ELR (cell line): ENCODE results near the gene GRIK2.

ENCODE experiments used
- DNase-seq: peaks from one replicate; pipeline ENCODE4 v3.0.0-alpha.2; 2015; ENCODE audit warnings: low read depth

The GRIK2 gene

GRCh38 chr6:101879782-101880181, 486.3 kb downstream of the GRIK2 start:
- no peak for DNase-seq

DNA sequence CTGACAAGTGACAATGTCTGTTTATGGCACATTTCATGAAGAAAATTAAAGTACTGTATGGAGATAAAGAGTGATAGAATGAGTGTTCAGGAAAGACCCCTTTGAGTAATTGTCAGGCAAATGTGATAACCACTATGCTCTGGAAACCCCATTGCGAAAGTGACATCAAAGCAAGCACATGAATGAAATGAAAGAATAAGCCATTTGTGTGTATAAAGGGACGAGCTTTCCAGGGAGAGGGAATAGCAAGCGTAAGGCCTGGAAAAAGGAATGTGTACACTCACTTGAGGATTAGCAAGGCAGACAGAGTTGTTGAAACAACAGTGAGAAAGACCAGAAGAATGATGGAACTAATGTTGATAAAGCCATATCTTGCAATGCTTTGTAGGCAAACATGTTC, 490.0 kb downstream of the GRIK2 start:
- DNase-seq, result no peak

DNA sequence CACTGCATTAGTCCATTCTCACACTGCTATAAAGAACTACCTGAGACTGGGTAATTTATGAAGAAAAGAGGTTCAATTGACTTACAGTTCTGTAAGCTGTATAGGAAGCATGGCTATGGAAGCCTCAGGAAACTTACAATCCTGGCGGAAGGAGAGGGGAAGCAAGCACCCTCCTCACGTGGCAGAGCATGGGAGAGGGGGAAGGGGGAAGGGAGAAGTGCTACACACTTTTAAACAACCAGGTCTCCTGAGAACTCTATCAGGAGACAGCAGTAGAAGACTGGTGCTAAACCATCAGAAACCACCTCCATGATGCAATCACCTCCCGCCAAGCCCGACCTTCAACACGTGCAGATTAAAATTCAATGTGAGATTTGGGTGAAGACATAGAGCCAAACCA, 494.0 kb downstream of the GRIK2 start:
- DNase-seq, result no peak

DNA sequence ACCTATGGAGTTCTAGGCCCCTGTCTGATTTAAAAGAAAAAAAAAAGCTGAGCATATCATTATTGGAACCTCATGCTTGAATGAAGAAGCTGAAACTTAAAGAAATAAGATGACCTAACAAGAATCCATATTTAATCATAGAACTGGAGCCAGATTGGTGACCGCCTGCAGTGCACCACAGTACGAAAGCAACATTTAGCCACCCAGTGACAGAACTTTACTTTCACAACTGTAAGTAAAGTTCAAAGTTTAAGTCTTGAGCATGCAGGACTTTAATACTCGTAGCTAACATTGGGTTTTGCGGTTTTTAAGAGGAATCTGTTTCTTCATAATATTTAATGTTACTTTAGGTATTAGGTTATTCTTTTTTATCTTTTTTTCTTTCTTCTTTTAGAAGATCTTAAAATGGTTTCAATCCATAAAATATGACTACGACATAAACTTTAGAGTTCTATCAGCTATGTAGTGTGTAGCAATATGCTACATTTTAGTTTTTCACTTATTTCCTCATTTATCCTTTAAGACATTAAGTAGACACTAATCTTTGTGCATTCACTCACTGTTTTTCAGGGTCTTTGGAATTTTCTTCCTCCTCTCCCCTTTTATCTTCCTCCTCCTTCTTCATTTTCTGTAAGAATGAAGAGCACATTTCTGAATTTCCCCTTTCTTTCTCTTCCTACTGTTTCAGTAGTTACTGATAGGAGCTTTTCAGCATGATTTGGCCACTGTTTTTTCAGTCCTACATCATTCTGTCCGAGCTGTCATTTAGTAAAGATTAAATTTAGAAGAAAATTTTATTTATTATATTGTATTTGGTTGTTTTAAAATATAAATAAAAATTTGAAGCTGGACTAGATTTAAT, 514.1 kb downstream of the GRIK2 start:
- no peak for DNase-seq

- DNase-seq, result no peak
Measured at GRCh38 chr6:101909366-101909765, 515.9 kb downstream of the GRIK2 start.

- DNase-seq, result no peak
Measured at GRCh38 chr6:101912311-101912710, 518.8 kb downstream of the GRIK2 start.

DNA sequence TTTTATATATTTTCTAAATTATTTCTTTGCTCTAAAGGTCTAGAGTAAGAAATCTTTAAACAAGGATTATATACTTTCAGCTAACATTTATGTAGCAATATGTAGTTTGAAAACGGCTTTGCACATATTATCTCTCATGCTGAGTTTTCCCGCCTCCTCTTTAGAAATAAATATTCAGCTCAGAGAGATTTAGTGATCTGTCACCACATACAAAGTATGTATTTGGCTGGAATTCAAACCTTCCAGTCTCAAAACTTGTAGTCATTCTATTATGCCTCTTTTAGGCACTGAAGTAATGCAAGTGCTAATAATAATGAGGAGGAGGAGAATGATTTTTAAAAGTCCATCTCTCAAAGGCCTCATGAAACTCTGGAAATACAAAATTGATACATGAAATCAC, 525.0 kb downstream of the GRIK2 start:
- DNase-seq, result no peak

- no peak for DNase-seq
Measured at GRCh38 chr6:101921829-101922450, 528.4 kb downstream of the GRIK2 start.

DNA sequence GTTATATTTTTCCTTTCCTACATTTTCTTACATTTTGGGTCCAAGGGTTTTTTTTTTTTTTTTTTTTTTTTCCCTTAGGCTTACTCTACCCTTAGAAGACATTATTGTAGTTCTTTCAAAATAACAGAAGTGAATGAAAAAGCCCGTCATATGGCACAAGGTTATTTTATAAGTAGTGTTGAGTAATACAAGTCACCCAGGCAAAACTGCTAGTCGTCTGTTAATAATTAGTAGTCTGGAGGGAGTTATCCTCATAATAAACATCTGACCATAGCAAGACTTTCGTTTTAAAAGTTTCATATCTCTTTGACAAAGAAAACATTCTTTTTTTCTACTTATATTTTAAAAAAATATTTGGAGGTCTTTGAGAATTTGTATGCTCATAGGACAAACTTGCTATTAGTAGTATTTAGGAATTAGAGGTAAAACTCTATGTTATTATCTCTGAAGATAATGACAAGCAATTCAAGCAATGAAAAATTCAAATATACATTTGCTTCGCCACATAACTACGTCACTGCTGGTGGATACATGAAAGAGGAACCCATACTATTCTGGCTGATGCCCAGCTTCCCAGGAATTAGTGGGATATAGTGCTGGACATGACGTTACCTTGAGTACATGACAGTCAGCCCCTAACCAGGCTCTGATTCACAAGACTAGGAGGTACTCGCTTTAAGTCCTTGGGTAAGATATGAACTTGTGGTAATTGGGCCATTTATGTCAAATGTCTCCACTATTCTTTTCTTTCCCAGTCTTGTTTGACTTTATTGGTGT, 532.8 kb downstream of the GRIK2 start:
- DNase-seq, result no peak

DNA sequence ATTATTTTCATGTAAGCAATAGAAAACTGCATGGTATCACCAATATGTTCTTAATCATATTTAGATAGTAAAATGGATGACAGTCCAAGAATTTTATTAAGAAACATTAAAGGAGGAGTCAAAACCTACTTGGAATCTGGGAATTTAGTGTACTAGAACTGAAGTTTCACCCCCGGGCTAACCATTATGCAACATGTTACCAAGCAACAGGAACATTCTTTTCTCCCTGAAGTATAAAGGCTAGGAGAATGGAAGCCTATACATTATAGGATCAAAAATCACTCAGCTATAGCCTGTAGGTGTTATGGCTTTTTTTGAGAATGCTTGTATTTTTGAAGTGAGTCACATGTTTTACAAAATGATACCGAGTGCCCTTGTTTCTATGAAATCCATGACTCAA, 538.3 kb downstream of the GRIK2 start:
- no peak for DNase-seq

- no peak for DNase-seq
Measured at GRCh38 chr6:101932704-101933103, 539.2 kb downstream of the GRIK2 start.

DNA sequence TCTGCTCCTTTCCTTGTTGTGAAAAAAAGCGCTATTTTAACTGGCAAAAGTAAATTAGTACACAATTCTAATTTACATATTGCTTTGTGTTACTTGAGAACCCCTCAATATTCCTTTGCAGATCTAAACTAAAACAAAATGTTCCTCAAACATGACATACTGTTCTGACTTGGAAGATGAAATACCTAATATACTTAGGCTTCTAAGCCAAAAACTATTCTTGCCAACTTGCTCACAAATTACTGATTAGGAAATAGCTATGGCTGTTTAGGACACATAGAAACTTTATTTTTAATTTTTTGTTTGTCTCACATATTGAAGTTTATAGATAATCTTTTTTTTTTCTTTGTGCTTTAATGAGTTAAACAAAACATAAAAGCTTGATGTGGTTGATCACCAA, 542.2 kb downstream of the GRIK2 start:
- no peak for DNase-seq

GRCh38 chr6:101936516-101936915, 543.0 kb downstream of the GRIK2 start:
- DNase-seq, result no peak

DNA sequence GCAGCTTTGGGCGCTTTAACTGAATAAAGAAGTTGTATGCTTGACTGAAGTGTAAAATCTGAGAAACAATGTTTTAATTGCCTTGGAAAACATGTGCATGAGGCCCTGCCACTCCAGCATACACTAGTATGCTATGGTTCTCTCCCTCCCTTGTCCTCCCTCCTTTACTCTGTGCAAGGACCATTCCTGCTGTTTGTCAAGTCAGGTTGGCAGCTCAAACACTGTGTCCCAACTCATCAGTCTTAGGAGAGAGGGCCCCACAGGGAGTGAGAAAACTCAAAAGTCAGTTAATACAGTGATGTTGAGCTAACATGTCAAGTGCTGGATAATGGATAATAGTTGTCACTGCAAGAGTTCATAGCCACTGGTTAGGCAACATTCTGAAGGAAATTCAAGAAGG, 543.6 kb downstream of the GRIK2 start:
- no peak for DNase-seq

- DNase-seq, result no peak
Measured at GRCh38 chr6:101940391-101940790, 546.9 kb downstream of the GRIK2 start.

DNA sequence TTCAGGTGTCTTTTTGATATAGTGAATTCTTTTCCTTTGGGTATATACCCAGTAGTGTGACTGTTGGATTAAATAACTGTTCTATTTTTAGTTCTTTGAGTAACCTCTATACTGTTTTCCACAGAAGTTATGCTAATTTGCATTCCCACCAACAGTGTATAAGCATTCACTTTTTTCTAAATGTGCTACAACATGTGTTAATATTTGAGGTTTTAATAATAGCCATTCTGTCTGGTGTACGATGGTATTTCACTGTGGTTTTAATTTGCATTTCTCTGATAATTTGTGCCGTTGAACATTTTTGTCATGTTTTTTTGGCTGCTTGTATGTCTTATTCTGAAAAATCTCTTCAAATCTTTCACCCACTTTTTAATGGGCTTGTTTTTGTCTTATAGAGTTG, 563.5 kb downstream of the GRIK2 start:
- no peak for DNase-seq

DNA sequence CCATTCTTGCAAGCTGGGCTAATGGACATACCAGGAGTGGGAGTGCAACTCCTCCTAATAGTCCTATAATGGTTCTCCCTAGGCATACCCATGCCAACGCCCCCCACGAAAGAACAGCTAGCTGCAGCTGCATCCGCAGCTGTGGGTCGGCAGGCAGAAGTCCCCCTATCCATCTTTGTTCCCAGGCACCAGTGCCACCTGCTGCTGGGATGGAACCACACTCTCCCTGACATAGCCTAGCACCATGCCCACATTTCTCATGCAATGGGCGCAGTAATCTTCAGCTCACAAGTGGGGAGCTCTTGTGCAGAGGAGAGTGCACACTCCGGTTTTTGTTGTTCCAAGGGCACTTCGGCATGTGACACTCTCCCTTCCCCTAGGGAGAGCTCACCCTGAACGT, 567.8 kb downstream of the GRIK2 start:
- DNase-seq, result no peak

GRCh38 chr6:101980924-101981323, 587.4 kb downstream of the GRIK2 start:
- no peak for DNase-seq

- DNase-seq, result no peak
Measured at GRCh38 chr6:101986476-101986875, 593.0 kb downstream of the GRIK2 start.

GRCh38 chr6:101992286-101992685, 598.8 kb downstream of the GRIK2 start:
- DNase-seq, result no peak

DNA sequence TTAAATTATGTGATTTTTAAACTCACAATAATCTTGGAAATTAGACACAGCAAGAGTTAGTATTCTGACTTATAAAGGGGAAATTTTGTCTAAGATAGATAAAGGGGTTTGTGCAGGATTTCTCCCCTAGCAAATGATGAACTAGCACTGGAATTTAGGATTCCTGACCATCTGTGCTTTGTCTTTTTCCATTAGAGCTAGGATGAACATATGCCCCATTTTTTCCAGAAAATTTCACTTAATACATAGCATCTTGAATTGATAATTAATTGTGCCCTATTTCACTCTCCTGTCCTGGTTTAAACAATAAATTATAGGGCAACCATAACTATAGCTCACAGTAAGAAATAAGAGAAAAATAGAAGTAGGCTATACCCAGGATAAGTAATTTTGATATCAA, 601.0 kb downstream of the GRIK2 start:
- DNase-seq, result no peak

DNA sequence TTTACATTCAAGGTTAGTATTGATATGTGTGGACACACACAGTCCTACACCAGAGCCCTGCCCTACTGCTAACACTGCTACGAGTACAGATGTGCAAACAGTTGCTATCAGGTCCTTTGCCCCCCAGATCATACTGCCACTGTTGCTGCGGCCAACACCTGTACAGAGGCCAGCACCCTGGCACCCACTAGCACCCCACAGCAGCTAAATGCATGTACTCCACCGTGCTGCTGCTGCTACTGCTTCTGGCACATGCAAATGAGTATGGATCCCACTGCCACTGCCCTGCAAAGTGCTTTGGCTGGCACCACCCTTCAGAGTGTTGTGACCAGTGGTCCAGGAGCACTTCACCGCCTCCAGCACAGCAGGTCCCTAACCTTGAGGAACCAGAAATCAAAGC, 621.9 kb downstream of the GRIK2 start:
- DNase-seq, result no peak

- DNase-seq, result no peak
Measured at GRCh38 chr6:102022281-102022680, 628.8 kb downstream of the GRIK2 start.
